MG63 (cell line): ENCODE results near the gene HECTD2. TPM values are rescaled to one million over a fixed set of nuclear protein-coding genes. Genes with fewer than 3 reads are reported as not detected.

ENCODE experiments used
- DNase-seq: peaks from one replicate; pipeline ENCODE4 v3.0.0-alpha.2; 2020
- H3K27me3 ChIP-seq: fragments of 250-450 bp; sonication (Bioruptor Pico); 2 replicates; pipeline ENCODE4 v1.5.1; 2020; ENCODE audit warnings: mild to moderate bottlenecking, moderate library complexity
- H3K36me3 ChIP-seq: fragments of 250-450 bp; sonication (Bioruptor Pico); 2 replicates; pipeline ENCODE4 v1.5.1; 2020; ENCODE audit warnings: mild to moderate bottlenecking, moderate library complexity
- H3K4me3 ChIP-seq: fragments of 250-450 bp; sonication (Bioruptor Pico); 2 replicates; pipeline ENCODE4 v1.5.1; 2020; ENCODE audit warnings: mild to moderate bottlenecking, moderate library complexity
- H3K9me3 ChIP-seq: fragments of 250-450 bp; sonication (Bioruptor Pico); 2 replicates; pipeline ENCODE4 v1.5.1; 2020; ENCODE audit warnings: mild to moderate bottlenecking, moderate library complexity
- total RNA-seq: library from RNA; depleted of rRNA; stranded (reverse); fragments of >200 nt; shearing (Covaris generic); gene quantifications from 2 replicates; pipeline ENCODE4 v1.2.3, GENCODE V29; 2014; ENCODE audit warnings: low replicate concordance; rRNA removed

HECTD2 gene
- total RNA-seq, 1 experiment from 2014 or later, result 2.5 TPM

DNA sequence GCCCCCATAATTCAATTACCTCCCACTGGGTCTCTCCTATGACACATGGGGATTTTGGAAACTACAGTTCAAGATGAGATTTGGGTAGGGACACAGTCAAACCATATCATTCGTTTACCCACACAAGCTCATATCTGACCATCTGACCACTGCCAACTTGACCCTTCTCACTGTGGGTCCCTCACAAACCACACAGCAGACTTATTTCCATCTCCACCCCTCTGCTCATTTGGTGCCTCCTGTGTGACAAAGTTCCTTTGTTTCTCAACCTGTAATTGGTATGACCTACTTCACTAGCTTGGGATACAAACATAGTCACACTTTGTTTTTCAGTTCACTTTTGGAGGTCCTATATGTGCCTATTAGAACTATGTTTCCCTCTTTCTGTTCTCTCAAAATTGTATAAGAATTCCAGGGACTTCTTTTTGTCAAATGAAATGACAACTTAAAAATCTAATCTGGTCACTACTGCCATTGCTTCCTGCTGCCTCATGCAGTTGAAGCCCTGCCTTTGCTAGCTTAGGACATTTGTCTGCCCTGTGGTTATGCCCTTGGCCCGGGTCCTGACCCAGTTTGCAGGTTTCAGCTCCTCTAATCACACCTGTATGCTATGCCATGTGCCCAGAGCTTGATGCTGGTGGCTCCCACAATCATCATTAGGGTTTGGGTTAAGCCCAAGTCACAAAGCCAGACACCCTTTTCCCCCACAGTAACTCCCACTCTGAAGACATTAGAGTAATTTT lies 152.9 kb downstream of the HECTD2 start:
- Histone ChIP-seq H3K9me3 (peaks cover 6% of the 10 kb centered on the region), H3K36me3 (no peaks in the 10 kb centered on the region), H3K27me3 (no peaks in the 10 kb centered on the region), H3K4me3 (no peak overlapping the region)
- DNase-seq, result no peak

GRCh38 chr10:91564026-91564425 lies 153.9 kb downstream of the HECTD2 start:
- no peaks in the 10 kb centered on the region for H3K36me3 ChIP-seq
- DNase-seq, result no peak
- no peaks in the 10 kb centered on the region for H3K27me3 ChIP-seq
- peaks cover 6% of the 10 kb centered on the region for H3K9me3 ChIP-seq
- H3K4me3 ChIP-seq, result no peak overlapping the region

Other genes with a start within 250 kb of the HECTD2 start
- 28.8 and 40.7 TPM in 2 replicates for gene PCGF5, start 189.7 kb upstream of the HECTD2 start, total RNA-seq
- gene PPP1R3C, start 222.7 kb downstream of the HECTD2 start, total RNA-seq, result 12.7 and 16.0 TPM in 2 replicates